ENCODE measurements around the gene IQSEC3.

IQSEC3 gene

GRCh38 chr12:143964-144649 is 77.5 kb downstream of the IQSEC3 start:
- H3K9me3 Mint-ChIP-seq: no peaks in the 10 kb centered on the region
- peaks cover 48% of the 10 kb centered on the region for H3K27me3 Mint-ChIP-seq (ENCODE audit: low read depth, poor library complexity)

GRCh38 chr12:144650-145284 is 78.2 kb downstream of the IQSEC3 start:
- Mint-ChIP-seq H3K4me3 (peak overlapping the region; percentile 20), H3K27ac (peak overlapping the region; percentile 53), H3K36me3 (ENCODE audit: low read depth) (no peaks in the 10 kb centered on the region), H3K4me1 (peaks cover 93% of the 10 kb centered on the region), H3K27me3 (ENCODE audit: low read depth, poor library complexity) (peaks cover 46% of the 10 kb centered on the region), H3K9me3 (no peaks in the 10 kb centered on the region)
- TF ChIP-seq CTCF (IDR thresholded peaks at IDR 0.05): no peak
- no peak for DNase-seq

More at GRCh38 chr12:143964-144649, 77.5 kb downstream of the IQSEC3 start:
- H3K27ac Mint-ChIP-seq: peak overlapping the region; percentile 83
- peaks cover 94% of the 10 kb centered on the region for H3K4me1 Mint-ChIP-seq
- H3K4me3 Mint-ChIP-seq: peak overlapping the region; percentile 20
- no peak for TF ChIP-seq CTCF (IDR thresholded peaks at IDR 0.05)
- DNase-seq: peak; percentile 27
- H3K36me3 Mint-ChIP-seq (ENCODE audit: low read depth): no peaks in the 10 kb centered on the region

- no peak for TF ChIP-seq CTCF (IDR thresholded peaks at IDR 0.05)
- peak overlapping the region; percentile 19 for H3K4me3 Mint-ChIP-seq
- peak overlapping the region; percentile 40 for H3K27ac Mint-ChIP-seq
- H3K36me3 Mint-ChIP-seq (ENCODE audit: low read depth): no peaks in the 10 kb centered on the region
- no peaks in the 10 kb centered on the region for H3K9me3 Mint-ChIP-seq
- peaks cover 93% of the 10 kb centered on the region for H3K4me1 Mint-ChIP-seq
- peaks cover 40% of the 10 kb centered on the region for H3K27me3 Mint-ChIP-seq (ENCODE audit: low read depth, poor library complexity)
- DNase-seq: peak; percentile 25
Observed at GRCh38 chr12:145369-145960, 78.9 kb downstream of the IQSEC3 start.

GRCh38 chr12:147242-147641 is 80.7 kb downstream of the IQSEC3 start:
- no peaks in the 10 kb centered on the region for H3K9me3 Mint-ChIP-seq
- H3K27me3 Mint-ChIP-seq (ENCODE audit: low read depth, poor library complexity): peaks cover 34% of the 10 kb centered on the region
- no peaks in the 10 kb centered on the region for H3K36me3 Mint-ChIP-seq (ENCODE audit: low read depth)
- no peak for TF ChIP-seq CTCF (IDR thresholded peaks at IDR 0.05)
- H3K27ac Mint-ChIP-seq: no peak overlapping the region
- H3K4me3 Mint-ChIP-seq: no peak overlapping the region
- DNase-seq: no peak
- peaks cover 90% of the 10 kb centered on the region for H3K4me1 Mint-ChIP-seq

GRCh38 chr12:148676-149416 is 82.3 kb downstream of the IQSEC3 start:
- DNase-seq: no peak
- Mint-ChIP-seq H3K27ac (no peak overlapping the region), H3K4me3 (no peak overlapping the region), H3K36me3 (ENCODE audit: low read depth) (no peaks in the 10 kb centered on the region), H3K9me3 (no peaks in the 10 kb centered on the region), H3K27me3 (ENCODE audit: low read depth, poor library complexity) (peaks cover 32% of the 10 kb centered on the region), H3K4me1 (peaks cover 89% of the 10 kb centered on the region)
- TF ChIP-seq CTCF (IDR thresholded peaks at IDR 0.05): no peak
